Activated CD4-positive, alpha-beta T cell treated with anti-CD3 and anti-CD28 coated beads, Interleukin-2, Interleukin-4, amounts not matched to agents 100 ng/mL and 50 ng/mL, durations not matched to agents 16 hours and 8 hours (primary cell): ENCODE results near the gene UBE3B.

Source experiments
- DNase-seq: peaks from one replicate; pipeline ENCODE4 v3.0.0-alpha.2; 2020; ENCODE audit warnings: low spot score

UBE3B gene

DNA sequence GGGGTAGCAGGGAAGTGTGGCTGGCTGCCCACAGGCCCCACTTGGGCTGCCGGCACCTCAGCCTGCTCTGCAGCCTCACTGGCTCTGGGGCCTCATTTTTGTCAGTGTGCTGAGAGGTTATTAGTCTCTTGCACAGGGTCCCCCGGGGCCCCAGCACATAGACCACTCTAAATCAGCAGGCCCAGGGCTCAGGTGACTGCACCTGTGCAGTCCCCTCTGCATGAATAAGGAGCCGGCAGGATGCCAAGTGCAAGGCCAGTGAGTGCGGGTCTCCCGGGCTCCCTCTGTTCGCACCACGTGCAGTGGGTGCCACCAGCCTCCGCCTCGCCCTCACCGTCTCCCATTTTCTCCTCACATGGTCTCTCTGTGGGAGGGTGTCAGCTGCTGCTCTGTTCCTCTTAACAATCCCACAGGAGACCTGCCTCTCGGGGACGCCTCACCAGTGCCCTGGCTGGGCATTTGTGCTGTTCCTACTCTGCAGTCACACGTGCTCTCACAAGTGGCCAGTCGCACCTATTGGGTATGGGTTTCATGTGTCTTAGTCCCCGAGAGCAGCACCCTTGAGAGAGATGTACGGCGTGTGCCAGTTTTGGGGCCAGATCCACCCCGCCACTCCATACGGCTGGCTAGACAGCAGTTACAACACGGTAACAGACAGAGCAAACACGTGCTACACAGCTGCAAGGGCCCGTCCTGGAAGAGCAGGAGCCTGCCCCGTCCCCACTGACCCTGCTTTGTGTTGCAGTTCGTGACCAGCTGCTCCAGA lies 55.5 kb downstream of the UBE3B start:
- no peak for DNase-seq

DNA sequence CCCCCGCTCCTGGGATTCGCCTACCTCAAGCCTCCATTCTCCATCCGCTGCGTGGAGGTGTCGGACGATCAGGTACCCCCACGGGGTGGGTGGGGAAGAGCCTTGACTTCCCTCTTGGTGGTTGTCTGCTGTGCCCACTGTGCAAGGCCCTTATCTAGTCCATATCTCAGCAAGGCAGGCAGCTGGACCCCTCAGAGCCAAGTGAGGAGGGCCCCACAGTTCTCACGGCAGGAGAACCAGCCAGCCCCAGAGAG lies 56.0 kb downstream of the UBE3B start:
- DNase-seq: no peak

DNA sequence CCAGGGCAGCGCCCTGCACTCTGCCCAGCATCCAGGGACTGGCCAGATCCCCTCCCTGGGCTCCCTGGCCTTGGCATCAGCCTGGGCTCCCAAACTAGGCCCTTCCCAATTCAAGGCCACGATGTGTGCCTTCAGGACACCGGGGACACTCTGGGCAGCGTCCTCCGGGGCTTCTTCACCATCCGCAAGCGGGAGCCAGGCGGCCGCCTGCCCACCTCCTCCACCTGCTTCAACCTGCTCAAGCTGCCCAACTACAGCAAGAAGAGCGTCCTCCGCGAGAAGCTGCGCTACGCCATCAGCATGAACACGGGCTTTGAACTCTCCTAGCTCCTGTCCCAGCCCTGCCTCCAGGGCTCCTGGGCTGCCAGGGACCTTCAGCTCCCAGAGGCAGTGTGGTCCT lies 57.0 kb downstream of the UBE3B start:
- no peak for DNase-seq

DNA sequence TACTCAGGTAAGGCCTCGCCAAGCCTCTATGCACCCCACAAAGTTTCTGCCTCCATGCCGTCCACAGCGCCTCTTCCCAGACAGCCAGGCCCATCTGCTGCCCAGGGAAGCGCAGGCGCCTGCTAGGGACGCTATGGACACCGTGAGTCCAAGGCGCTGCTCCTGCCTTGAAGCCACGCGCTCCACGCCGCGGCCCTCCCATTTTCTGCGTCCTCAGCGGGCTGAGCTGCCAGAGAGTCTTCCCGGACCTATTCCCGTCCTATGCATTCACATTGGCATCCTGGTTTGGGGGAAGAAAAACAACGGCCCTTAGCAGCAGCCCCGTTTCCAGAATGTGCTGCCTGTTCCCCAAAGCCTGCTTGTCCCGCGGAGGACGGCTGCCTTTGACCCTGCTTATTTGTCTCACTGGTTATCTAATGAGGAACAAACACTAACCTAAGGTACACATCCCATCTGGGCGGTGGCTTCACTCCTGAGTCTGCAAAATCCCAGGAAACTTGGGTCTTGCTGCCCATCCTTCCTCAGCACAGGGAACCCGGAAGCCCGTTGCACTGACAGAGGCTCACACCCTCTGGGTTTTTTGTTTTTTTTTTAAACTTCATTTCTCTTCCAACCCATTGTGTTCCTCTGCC lies 57.9 kb downstream of the UBE3B start:
- DNase-seq: no peak

DNA sequence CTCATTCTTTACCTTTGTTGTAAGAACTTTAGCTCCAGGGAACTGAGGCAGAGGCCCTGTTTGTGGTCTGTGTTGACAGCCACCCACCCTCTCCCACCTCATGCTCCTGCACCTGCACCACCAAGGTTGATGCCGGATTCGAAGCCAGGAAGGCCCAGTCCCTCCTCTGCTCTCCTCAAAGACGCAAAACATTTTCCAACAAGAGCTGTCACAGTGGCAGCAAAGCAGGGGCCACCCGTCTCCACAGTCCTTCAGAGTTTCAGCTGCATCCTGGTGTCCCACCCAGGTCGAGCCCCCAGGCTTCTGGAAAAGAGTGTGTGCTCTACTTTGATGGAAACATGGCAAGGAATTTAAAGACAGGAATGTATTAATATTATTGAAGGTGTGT lies 58.4 kb downstream of the UBE3B start:
- DNase-seq: no peak

DNA sequence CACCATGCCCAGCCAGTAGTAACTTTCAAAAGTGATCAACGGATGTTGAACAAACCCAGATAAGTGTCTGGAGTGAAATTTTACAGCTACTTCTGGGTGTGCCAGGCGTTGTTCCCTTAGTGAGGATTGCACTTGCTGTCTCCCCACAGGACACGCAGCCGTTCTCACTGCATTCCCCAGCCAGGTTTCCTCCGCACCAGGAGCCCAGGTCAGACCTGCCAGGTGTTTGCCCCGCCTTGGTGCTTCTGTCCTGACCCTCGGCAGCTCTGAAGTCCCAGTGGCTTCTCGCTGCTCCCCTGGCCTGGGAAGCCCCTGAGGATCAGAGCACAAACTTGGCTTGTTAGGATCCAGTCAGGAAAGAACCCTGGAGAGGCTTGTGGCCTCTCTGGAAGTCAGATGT lies 59.7 kb downstream of the UBE3B start:
- no peak for DNase-seq

DNA sequence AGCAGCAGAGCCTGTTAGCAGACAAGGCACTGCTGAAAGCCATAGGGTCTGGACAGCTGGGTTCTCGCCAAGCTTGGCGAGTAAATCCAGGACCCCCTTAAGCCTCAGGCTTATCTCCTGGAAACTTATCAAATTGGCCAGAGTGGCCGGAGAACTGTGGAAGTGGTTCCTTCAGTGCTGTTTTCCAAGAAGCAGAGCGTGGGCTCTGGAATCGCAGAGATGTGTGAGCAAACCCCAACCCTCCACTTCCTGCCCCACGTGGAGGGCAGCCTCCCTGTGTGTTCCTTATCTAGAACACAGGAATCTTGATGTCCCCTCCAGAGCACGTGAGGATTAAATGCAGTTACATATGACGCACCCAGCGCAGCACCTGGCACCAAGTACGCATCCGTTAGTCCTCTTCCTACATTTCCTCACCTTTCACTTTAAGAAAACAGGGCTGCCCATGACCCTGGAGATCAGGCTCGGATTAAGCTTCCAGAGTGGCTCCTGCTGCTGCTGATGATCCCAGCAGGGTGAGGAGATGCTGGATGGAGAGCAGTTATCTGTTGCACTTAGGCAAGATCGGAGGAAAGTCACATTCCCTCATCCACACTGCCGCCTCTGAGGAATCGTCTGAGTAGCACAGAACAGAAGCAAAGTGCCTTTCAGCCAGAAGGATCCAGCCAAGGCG lies 60.9 kb downstream of the UBE3B start:
- no peak for DNase-seq

DNA sequence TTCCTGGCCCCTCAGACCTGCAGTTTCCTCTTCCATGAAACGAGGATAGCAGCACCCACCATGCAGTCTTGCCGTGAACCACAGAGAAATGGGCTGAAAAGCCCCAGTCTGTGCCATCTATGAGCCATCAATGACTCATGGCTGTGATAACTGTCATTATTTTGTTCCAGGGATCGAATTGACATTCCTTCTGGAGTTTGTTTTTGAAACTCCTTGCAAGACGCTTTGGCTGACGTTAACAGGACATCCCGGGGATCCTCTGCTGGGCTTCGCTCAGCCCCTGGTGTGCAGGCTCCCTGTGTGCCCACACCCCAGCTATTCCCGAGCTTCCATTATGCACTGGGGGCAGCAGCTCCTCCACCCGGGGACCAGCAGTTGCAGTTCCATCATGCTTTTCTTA lies 62.1 kb downstream of the UBE3B start:
- no peak for DNase-seq

DNA sequence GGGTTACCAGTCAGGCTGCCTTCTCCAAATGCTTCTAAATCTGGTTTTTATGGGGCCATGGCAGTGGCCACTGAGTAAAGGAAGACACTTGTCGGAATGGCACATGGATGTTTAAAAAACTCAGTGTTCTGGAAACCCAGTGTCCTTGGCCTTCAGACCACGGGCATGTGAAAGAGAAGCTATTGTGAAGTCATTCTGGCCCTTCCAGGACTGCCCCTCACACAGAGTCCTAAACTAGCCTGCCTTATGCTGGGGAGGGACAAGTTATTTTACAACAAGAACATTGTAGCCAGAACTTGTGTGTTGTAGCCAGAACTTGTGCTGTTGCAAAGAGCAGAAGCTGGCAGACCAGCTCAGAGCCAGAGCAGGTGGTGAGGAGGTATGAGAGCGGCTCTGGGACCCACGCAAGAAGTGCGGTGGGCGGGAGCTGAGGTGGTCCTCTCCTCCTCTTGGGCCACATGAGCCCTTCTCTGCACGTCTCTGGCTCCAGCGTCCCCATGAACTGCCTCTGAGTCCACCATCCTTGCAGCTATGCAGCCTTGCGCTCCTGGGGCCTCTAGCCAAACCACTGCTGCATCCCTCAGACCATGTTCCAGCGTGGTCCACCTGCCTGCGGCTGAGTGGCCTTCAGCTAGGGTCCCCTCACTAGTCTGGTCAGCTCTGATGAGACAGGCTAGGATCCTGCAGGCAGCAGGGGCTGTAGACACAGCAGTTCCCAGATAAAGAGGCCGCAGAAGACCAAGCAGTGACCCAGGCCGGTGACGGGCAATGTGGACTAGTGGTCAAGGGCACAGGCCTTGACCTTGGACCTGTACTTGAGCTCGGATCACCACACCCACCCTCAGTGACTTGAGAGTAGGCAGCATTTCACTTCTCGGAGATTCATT lies 63.3 kb downstream of the UBE3B start:
- no peak for DNase-seq

DNA sequence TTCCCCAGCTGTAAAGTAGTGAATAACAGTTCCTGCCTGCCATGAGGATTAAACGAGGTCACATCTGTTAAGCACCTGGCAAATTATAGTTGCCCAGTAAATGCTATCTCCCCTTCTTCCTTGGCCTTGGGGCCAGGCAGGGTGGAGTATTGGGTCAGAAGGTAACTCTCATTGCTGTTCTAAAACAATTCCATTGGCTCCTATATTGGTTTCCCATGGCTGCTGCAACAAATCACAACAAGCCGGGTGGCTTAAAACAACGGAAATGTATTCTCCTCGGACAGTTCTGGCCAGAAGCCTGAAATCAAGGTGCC lies 63.9 kb downstream of the UBE3B start:
- no peak for DNase-seq

DNA sequence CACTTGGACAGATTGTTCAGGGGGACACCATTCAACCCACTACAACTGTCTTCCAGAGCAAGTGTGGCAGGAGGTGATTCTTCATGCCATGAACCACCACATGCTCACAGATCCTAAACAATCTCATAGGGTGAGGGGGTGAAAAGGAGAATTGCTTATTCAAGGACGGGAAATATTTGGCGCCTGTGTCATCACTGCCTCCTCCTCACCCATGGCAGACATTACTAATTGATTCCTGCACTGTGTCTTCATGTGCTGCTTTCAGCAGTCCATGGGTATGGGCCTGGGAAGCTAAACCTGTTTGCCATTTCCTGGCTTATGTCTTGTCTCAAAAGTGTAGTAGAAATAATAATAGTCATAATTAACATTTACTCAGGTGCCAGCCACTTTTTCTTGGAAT lies 64.6 kb downstream of the UBE3B start:
- DNase-seq: no peak

DNA sequence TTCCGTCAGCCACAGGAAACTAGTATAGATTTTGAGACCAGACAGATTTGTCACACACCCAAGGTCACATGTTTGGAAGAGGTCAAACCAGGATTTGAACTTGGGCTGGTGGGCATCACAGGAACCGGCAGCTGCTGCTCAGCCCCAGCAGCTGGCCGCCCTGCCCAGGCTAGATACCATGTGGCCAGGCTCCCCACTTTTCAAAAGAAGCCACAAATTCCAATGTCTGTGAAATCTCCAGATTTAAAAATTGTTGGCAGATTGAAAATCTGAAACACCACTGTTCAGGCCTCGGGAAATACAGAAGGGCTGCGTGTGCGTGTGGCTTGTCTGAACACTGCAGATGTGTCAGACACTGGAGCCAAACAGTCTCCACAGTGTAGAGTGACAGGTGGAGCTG lies 65.4 kb downstream of the UBE3B start:
- DNase-seq: no peak

DNA sequence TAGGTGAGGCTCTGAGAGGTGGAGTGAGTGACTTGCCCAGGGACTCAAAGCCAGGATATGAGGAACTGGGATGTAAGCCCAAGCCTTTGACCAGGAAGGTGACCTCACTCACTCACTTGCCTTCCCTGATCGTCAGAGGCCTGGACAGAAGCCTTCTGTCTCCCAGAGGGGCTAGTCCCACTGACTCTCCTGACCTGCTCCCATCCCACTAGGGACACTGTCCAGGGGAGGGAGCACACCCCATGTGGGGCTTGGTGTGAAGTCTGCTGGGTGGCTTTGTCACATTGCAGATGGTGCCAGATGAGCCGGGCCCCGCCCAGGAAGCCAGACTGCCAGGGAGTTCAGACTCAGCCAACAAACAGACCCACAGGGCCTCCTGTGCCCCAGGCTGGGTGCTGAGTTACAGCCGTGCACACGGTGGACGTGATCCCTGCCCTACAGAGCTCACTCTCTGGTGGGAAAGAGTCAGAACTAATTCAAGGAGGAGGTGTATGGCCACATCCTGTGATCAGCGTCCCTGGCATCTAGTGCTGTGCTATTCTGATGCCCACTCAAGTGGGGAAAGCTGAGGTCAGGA lies 67.6 kb downstream of the UBE3B start:
- peak; percentile 13 for DNase-seq

DNA sequence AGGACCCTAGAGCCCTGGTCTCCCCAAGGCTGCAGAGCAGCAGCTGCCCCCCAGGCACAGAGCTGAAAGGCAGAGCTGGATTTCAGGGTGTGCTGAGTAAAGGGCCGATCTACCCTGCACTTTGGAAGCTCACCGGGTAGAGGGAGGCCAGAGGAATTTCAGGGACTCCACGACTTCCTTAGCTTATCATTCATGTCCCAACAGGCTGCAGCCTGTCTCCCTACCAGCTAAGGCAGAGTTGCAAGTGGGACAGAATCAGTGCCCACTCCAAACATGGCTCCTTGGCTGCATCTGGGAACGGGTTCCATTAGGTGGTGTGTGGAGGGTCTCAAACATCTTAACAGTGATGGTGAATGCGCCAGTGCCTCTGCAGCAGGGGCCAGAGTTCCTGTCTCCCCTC lies 68.4 kb downstream of the UBE3B start:
- DNase-seq: no peak

DNA sequence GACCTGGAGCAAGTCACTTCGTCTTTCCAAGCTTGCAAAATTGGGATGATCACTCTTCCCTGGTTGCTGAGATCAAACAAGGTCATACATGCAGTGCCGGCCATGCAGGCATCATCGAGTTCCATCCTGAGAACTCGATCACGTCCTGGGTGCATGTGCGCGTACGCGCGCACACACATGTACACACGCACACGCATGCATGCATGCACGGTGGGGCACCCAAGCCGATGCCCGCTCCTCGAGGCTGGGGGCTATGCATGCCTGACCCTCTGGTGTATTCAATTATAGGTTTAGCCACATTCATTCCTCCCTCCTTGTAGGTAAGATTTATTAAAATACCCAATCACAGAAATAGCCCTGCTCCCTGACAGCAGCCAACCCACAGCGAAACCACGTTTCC lies 69.9 kb downstream of the UBE3B start:
- DNase-seq: no peak

DNA sequence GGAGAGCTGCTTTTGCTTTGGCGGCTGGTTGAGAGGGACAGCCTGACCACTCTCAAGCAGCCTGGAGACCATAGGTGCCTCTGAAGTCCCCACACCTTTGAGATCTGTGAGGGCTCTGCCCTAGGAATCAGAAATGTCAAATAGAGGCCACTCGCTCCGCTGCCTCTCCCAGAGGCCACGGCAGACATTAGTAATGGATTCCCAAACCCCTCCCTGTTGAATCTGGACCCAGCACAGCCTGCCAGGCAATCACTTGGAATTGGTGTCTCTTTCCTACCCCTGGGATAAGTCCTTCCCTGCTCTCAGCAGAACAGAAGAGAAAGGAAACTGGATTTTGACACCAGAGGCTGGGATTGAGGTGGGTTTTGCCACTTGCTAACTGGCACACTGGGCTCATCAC lies 70.8 kb downstream of the UBE3B start:
- DNase-seq: no peak

DNA sequence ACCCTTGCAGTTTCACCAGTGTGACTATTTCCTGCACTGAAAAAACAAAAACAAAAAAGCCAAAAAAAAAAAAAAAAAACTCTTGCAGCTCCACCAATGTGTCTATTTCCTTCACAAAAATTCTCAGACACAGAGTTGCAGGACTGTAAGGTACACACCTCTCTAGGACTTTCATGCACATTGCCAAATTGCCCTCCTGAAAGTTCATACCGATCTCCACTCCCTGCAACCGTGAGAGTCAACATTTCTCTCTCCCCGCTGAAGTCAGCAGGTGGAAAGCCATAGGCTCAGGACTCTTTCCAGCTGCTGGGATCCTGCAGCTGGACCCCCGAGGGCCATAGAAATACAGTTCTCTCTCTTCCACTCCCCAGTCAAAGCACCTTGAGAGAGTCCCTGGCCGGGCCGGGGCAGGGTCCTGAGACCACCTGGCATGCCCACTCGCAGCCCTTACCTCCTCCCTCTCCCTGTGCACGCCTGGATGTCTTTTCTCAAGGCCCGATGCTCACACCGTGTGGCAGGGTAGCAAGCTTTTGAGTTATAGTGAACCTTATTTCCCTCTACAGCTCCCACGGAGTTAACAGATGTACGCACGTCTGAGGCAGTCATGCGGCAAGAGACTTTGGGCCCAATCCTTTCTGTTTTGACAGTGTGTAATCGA lies 72.3 kb downstream of the UBE3B start:
- DNase-seq: no peak

DNA sequence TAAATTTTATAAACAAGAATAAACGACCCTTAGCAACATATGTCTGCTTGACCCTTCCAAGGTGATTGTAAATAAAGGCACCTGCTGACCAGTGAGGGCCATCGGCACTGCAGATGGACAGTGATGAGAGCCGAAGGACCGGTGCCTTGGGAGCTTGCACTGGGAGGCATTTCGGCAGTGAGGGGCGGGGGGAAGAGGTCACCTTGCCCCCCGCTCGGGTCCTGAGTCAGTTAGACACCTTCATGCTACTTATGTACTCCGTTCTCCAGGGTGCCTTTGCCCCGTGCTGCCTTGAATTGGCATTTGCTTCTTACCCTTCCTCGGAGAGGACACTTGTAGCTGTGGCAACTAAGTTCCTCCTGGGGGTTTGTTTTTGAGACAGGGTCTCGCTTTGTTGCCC lies 72.8 kb downstream of the UBE3B start:
- no peak for DNase-seq

DNA sequence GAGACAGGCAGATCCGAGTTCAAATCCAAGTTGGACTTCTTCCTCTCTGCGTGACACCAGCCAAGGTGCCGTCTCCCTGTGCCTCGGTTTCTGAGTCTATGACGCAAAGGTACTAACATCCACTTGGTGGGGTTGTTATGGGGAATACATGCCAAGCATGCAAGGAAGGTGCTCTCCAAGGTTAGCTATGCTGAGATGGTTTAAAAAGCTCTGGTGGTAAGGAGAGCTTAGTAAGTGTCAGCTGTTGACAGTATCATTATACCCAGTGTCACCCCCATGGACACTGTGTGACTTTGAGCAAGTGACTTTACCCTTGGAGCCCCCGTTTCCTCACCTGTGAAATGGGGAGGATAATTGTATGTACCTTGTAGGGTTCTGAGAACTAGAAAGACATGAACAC lies 73.7 kb downstream of the UBE3B start:
- DNase-seq: no peak

DNA sequence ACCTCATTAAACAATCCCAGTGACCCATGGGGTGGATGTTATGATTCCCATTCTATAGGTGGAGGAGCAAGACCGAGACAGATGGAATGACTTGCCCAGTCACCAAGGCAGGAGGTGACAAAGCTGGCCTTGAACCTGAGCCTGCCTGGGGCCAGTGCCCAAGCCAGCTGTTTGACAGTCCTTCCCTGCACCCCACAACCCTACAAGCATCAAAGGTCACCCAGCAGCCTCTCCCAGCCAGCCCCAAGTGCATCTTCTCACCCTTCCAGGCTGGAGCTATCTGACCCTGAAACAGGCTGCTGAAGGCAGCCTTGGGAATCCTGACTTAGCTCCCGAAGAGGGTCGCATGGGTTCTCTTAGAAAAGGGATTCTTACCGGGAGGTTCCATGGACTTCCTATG lies 75.5 kb downstream of the UBE3B start:
- DNase-seq: no peak

DNA sequence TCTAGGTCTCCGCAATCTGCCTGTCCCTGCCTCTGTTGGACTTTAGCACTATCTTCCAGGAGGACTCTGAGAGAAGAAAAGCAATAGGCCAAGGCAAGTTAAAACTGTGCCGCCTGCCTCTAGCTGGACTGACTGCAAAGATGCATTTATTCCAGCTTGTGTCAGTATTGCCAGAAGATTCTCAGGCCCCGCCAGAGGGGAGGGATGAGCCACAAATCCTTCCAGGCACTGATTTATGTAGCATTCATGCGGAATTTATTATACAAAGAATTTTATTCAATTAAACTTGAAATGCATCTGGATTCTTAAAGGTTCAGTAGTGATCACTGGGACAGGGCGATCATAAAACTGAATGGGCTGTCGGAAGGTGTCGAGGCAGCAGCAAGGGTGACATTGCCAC lies 76.0 kb downstream of the UBE3B start:
- no peak for DNase-seq

DNA sequence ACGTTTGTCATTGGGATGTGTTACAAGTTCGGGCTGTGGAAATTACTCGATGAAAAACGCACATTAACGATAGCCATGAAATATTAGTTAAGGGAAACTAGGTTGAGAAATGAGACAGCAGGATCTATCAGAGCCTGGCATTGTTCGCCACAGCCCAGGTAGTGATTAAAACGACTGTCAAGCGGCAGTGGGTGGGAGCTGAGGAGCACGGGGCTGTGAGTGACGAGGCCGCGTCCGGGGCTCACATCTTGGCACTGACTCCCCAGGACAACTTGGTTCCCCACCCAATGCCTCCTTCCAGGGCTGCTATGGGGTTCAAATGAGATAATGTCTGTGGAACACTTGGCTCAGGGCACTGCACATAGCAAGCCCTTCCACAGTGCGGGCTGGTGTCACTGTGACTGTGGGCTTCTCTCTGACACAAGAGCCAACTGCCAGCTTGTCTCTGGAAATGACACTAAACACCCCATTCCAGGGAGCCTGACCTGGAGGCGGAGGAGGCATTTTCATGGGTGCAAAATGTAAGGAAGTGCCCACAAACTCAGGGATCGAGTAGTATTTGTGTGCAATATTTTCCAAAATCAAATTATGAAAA lies 76.6 kb downstream of the UBE3B start:
- DNase-seq: no peak
